Endothelial cell of umbilical vein (primary cell): ENCODE results near the gene NAV2. TPM values are rescaled to one million over a fixed set of nuclear protein-coding genes. Genes with fewer than 3 reads are reported as not detected.

ENCODE experiments used
- BruUV-seq: library from RNA; stranded (reverse); fragments of 400-500 nt; replicated peaks from 2 replicates; lab custom pipeline; 2021; lab: Mats Ljungman, UMichigan
- CTCF ChIA-PET: fragments of 300-600, 350-600 bp; sonication (Branson Sonifier 250); formaldehyde crosslinking; loops from one replicate; lab custom pipeline; 2021; ENCODE audit warnings: antibody characterized with exemption, inconsistent platforms; lab: Charles Lee
- POLR2A ChIA-PET: fragments of 300-600, 350-600 bp; sonication (Branson Sonifier 250); formaldehyde crosslinking; loops from one replicate; lab custom pipeline; 2021; ENCODE audit warnings: antibody characterized with exemption, inconsistent platforms; lab: Charles Lee
- DNase-seq: peaks from one replicate; pipeline ENCODE4 v3.0.0-alpha.2; 2011; ENCODE audit warnings: low read depth, low spot score
- FAIRE-seq: peaks from 2 replicates; lab custom pipeline; 2011; peaks lifted over from hg19 to GRCh38; lab: Jason Lieb, UNC
- H2AFZ ChIP-seq: 2 replicates; pipeline ENCODE4 v1.6.0; 2012; ENCODE audit warnings: low read depth, low read length, control low read depth, inconsistent platforms
- H3K27ac ChIP-seq: 2 replicates; pipeline ENCODE4 v1.5.1; 2011; ENCODE audit warnings: low read depth, mild to moderate bottlenecking, control low read depth, low read length, moderate library complexity; ENCODE audit not compliant: insufficient read depth
- H3K27me3 ChIP-seq, 2 experiments: 2 replicates each; pipeline versions ENCODE4 v1.6.0 to v1.6.1; 2011; ENCODE audit warnings: low read length in 2 of 2, mixed read lengths in 1 of 2; ENCODE audit not compliant: control insufficient read depth in 2 of 2, insufficient read depth in 2 of 2
- H3K36me3 ChIP-seq, 2 experiments: 2 replicates in 1 of 2; 3 replicates in 1 of 2; pipeline ENCODE4 v1.5.1; 2011; ENCODE audit warnings: low read length in 2 of 2, mild to moderate bottlenecking in 1 of 2, moderate library complexity in 1 of 2; ENCODE audit not compliant: control insufficient read depth in 2 of 2, insufficient read depth in 2 of 2; ENCODE audit errors: extremely low read depth in 1 of 2
- H3K4me1 ChIP-seq: 3 replicates; pipeline ENCODE4 v1.5.1; 2011; ENCODE audit warnings: mild to moderate bottlenecking, low read length; ENCODE audit not compliant: control insufficient read depth, insufficient read depth; ENCODE audit errors: extremely low read depth
- H3K4me2 ChIP-seq: 2 replicates; pipeline ENCODE4 v1.6.1; 2011; ENCODE audit warnings: low read length, control low read depth, mixed read lengths; ENCODE audit not compliant: insufficient read depth
- H3K4me3 ChIP-seq, 3 experiments: fragments of 200-600 bp in 1 of 3; sonication (generic), shearing (Covaris generic) in 1 of 3; replicated peaks in 1 of 3; 2 replicates each; pipeline ENCODE4 v1.5.1; 2011 to 2016; ENCODE audit warnings: control low read depth in 3 of 3, low read length in 3 of 3, mild to moderate bottlenecking in 2 of 3, inconsistent platforms in 1 of 3, low read depth in 1 of 3, moderate library complexity in 1 of 3; ENCODE audit not compliant: insufficient read depth in 1 of 3
- H3K79me2 ChIP-seq: 2 replicates; pipeline ENCODE4 v1.6.0; 2012; ENCODE audit warnings: low read length, inconsistent platforms; ENCODE audit not compliant: control insufficient read depth, insufficient read depth
- H3K9ac ChIP-seq: replicated peaks from 2 replicates; pipeline ENCODE3; 2011; ENCODE audit warnings: low read length, control low read depth; ENCODE audit not compliant: insufficient read depth; ENCODE audit errors: extremely low read depth
- H3K9me1 ChIP-seq: replicated peaks from 3 replicates; pipeline ENCODE4 v1.6.0; 2011; ENCODE audit warnings: mild to moderate bottlenecking, low read length; ENCODE audit not compliant: control insufficient read depth, insufficient read depth; ENCODE audit errors: extremely low read depth
- H3K9me3 ChIP-seq: replicated peaks from 2 replicates; pipeline ENCODE4 v1.5.1; 2012; ENCODE audit warnings: low read length, inconsistent platforms; ENCODE audit not compliant: control insufficient read depth, insufficient read depth
- H4K20me1 ChIP-seq: replicated peaks from 2 replicates; pipeline ENCODE3; 2011; ENCODE audit warnings: mild to moderate bottlenecking, low read length; ENCODE audit not compliant: control insufficient read depth, insufficient read depth; ENCODE audit errors: extremely low read depth
- CTCF ChIP-seq, 2 donors: IDR thresholded peaks; 1 replicate in 1 of 2; 2 replicates in 1 of 2; pipeline ENCODE4 v1.5.1; 2011; ENCODE audit warnings: low read length in 2 of 2, mild to moderate bottlenecking in 2 of 2, moderate library complexity in 2 of 2, control low read depth in 1 of 2, inconsistent platforms in 1 of 2, low read depth in 1 of 2; ENCODE audit not compliant: insufficient read depth in 1 of 2; ENCODE audit errors: extremely low read depth in 1 of 2
- EZH2 ChIP-seq: IDR thresholded peaks from 2 replicates; pipeline ENCODE4 v1.6.1; 2012; ENCODE audit warnings: borderline replicate concordance, low read depth, mild to moderate bottlenecking, moderate library complexity, low read length, inconsistent platforms; ENCODE audit not compliant: severe bottlenecking
- GATA2 ChIP-seq: IDR thresholded peaks from 2 replicates; pipeline ENCODE4 v1.7.0; 2011; ENCODE audit warnings: low read depth, mild to moderate bottlenecking, moderate library complexity, mixed read lengths, low read length; ENCODE audit not compliant: insufficient read length, insufficient read depth
- JUN ChIP-seq: IDR thresholded peaks from 2 replicates; pipeline ENCODE4 v1.6.1; 2011; ENCODE audit warnings: borderline replicate concordance, low read depth; ENCODE audit not compliant: insufficient read length, insufficient read depth
- MYC ChIP-seq: IDR thresholded peaks from one replicate; pipeline ENCODE4 v1.6.1; 2011; ENCODE audit warnings: mild to moderate bottlenecking, low read depth, low read length
- POLR2AphosphoS5 ChIP-seq: IDR thresholded peaks from 2 replicates; pipeline ENCODE4 v1.6.1; 2012; ENCODE audit warnings: low read depth, mild to moderate bottlenecking, control low read depth, low read length, moderate library complexity; ENCODE audit not compliant: insufficient read depth
- dilution Hi-C: fragments of 300-500 bp; cut with MboI; formaldehyde crosslinking; loops from one replicate; pipeline ENCODE4 v1.15.0; 2019; ENCODE audit warnings: low sequenced_read_pairs; ENCODE audit not compliant: extremely low pct_ligation_motif_present
- intact Hi-C: fragments of 100-400 bp; cut with micrococcal nuclease; formaldehyde crosslinking; loops from one replicate; pipeline ENCODE4 v1.10.0; 2022
- polyA plus RNA-seq, 4 experiments: library from polyadenylated mRNA; depleted of rRNA in 3 of 4; stranded (reverse) in 3 of 4; unstranded in 1 of 4; fragments of >200 nt; gene quantifications; 2 replicates each; pipeline versions ENCODE4 v1.2.1 to v1.2.3, GENCODE V29; 2011 to 2012; ENCODE audit warnings: missing spikeins in 1 of 4
- total RNA-seq: library from RNA; stranded (reverse); gene quantifications from 2 replicates; pipeline ENCODE4 v1.2.3, GENCODE V29; 2021

NAV2 gene
- total and polyA plus RNA-seq, 2 donors (not counting 3 experiments of a cell fraction or from before 2014, with no cell fraction given) = 10.9 to 68.0 TPM

GRCh38 chr11:19739872-19740271, 27.2 kb downstream of the NAV2 start:
- ChIA-PET POLR2A (no interaction called here), CTCF (interaction anchor here (0.9 to 4.2 kb wide), 13 partner anchors 12 to 669 kb away, joined by 3 to 79 read pairs (median 7); partner anchors contain the start of gene NAV2)
- FAIRE-seq = peak; percentile 26
- Histone ChIP-seq H4K20me1 (no peaks in the 10 kb centered on the region), H3K27me3 (no peaks in the 10 kb centered on the region), H3K27ac (peak overlapping the region; percentile 7), H3K4me3 (no peak overlapping the region), H3K79me2 (peaks cover 84% of the 10 kb centered on the region), H3K9ac (no peak overlapping the region), H3K9me1 (no peaks in the 10 kb centered on the region), H3K4me1 (peaks cover 8% of the 10 kb centered on the region), H2AFZ (no peak overlapping the region), H3K4me2 (no peak overlapping the region), H3K9me3 (no peaks in the 10 kb centered on the region), H3K36me3 (no peaks in the 10 kb centered on the region)
- dilution Hi-C loops = no loop called here
- no TSS peak for BruUV-seq
- intact Hi-C loops = loop anchor here (5.0 to 10.0 kb wide), 3 partner anchors 83 to 665 kb away; no protein-coding TSS in a partner anchor
- DNase-seq = peak; percentile 35
- TF ChIP-seq CTCF (IDR thresholded peaks at IDR 0.05; ENCODE audit: extremely low read depth in 1 of 2, insufficient read depth in 1 of 2, low read depth in 1 of 2, low read length in 2 of 2) = peak; percentile 20 to 34
- no peak for TF ChIP-seq GATA2

- intact Hi-C loops = loop anchor here (5.0 to 10.0 kb wide), 3 partner anchors 83 to 666 kb away; no protein-coding TSS in a partner anchor
- no peak overlapping the region for H2AFZ ChIP-seq
- BruUV-seq = no TSS peak
- H3K4me2 ChIP-seq = no peak overlapping the region
- DNase-seq = peak; percentile 14
- peaks cover 8% of the 10 kb centered on the region for H3K4me1 ChIP-seq
- no peaks in the 10 kb centered on the region for H3K9me3 ChIP-seq
- H3K27me3 ChIP-seq = no peaks in the 10 kb centered on the region
- ChIA-PET CTCF (interaction anchor here (0.6 to 4.2 kb wide), 6 partner anchors 19 to 184 kb away, joined by 3 to 79 read pairs (median 8); partner anchors contain the start of gene NAV2), POLR2A (no interaction called here)
- no peaks in the 10 kb centered on the region for H3K36me3 ChIP-seq
- FAIRE-seq = no peak
- no peak overlapping the region for H3K9ac ChIP-seq
- dilution Hi-C loops = no loop called here
- no peaks in the 10 kb centered on the region for H4K20me1 ChIP-seq
- no peaks in the 10 kb centered on the region for H3K9me1 ChIP-seq
- H3K27ac ChIP-seq = no peak overlapping the region
- H3K79me2 ChIP-seq = peaks cover 84% of the 10 kb centered on the region
- H3K4me3 ChIP-seq = no peak overlapping the region
- no peak for TF ChIP-seq GATA2
- no peak for TF ChIP-seq POLR2AphosphoS5
- no peak for TF ChIP-seq MYC
- TF ChIP-seq JUN = no peak
- TF ChIP-seq EZH2 = no peak
These were observed 27.9 kb downstream of the NAV2 start for GRCh38 chr11:19740586-19740985.
